ENCODE data around the gene POLR2C. TPM values are rescaled to one million over a fixed set of nuclear protein-coding genes. Genes with fewer than 3 reads are reported as not detected.

The POLR2C gene
- polyA plus RNA-seq, 4 donors, result 69.6 to 89.1 (median 82.8) TPM

DNA sequence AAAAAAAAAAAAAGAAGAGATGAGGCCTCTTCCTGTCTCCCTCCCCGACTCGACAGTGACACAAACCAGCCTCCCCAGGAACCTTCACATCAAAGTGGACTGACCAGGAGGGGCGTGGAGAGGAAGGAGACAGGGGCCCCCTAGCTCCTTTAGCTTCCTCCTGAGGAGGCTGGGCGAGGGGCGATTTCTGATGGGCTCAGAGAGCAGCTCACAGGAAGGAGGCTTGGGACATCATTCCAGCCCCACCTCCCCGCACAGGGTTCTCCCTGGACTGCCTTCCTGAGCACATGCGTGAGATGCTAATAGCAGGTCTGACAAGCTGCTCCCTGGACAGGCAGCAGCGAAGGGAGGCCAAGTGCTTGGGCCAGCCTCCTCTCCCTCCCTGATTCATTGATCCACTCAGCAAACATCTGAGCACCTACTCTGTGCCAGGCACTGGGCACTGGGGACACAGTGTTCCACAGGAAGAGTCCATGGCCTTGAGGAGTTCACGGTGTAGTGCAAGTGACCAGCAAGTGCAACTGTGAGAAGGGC is 38.2 kb downstream of the POLR2C start:
- DNase-seq (ENCODE audit: low read depth in 4 of 4, low spot score in 3 of 4), result no peak

GRCh38 chr16:57501492-57501891 is 39.0 kb downstream of the POLR2C start:
- DNase-seq (ENCODE audit: low read depth in 4 of 4, low spot score in 3 of 4), result no peak

- DNase-seq (ENCODE audit: low read depth in 4 of 4, low spot score in 3 of 4), result no peak
These were observed 39.7 kb downstream of the POLR2C start for GRCh38 chr16:57502048-57502775.

DNA sequence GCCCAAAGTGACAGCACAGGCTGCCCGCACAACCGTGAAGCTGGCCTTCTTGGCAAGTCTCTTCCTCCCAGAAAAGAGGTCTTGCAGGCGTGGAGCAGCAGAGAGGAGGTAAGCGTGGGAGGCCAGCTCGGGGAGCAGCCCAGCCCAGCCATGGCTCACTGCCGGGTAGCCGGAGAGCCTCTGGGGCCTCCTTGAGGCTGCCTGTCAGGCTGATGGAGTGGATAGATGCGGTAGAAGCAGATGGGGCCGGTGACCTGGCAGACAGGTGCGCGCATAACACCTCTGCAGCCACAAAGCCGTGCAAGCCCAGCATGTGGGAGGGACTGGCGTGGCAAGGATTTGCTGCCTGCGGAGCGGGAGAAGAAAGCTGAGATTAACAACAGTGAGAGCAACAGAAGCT is 40.9 kb downstream of the POLR2C start:
- DNase-seq (ENCODE audit: low read depth in 4 of 4, low spot score in 3 of 4), result no peak

GRCh38 chr16:57504001-57504400 is 41.5 kb downstream of the POLR2C start:
- DNase-seq (ENCODE audit: low read depth in 4 of 4, low spot score in 3 of 4), result no peak

DNA sequence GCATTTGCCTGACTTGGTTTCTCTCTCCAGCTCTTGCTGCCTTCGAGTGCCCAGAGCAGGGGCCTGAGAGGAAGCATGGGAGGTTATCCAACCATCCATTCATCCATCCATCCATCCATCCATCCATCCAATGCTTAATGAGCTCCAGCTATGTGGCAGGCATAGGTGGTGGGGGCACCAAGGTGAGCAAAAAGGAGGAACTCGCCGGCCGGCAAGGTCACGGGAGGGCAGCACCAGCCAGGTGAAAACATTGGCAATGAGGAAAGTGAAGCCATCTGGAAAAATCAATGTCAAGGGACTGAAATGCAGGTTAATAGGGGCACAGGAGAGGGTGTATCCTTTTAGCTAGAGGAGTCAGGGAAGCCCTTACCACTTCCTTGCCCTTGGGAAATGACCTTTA is 42.0 kb downstream of the POLR2C start:
- no peak for DNase-seq (ENCODE audit: low read depth in 4 of 4, low spot score in 3 of 4)

GRCh38 chr16:57505169-57505568 is 42.7 kb downstream of the POLR2C start:
- no peak for DNase-seq (ENCODE audit: low read depth in 4 of 4, low spot score in 3 of 4)

DNA sequence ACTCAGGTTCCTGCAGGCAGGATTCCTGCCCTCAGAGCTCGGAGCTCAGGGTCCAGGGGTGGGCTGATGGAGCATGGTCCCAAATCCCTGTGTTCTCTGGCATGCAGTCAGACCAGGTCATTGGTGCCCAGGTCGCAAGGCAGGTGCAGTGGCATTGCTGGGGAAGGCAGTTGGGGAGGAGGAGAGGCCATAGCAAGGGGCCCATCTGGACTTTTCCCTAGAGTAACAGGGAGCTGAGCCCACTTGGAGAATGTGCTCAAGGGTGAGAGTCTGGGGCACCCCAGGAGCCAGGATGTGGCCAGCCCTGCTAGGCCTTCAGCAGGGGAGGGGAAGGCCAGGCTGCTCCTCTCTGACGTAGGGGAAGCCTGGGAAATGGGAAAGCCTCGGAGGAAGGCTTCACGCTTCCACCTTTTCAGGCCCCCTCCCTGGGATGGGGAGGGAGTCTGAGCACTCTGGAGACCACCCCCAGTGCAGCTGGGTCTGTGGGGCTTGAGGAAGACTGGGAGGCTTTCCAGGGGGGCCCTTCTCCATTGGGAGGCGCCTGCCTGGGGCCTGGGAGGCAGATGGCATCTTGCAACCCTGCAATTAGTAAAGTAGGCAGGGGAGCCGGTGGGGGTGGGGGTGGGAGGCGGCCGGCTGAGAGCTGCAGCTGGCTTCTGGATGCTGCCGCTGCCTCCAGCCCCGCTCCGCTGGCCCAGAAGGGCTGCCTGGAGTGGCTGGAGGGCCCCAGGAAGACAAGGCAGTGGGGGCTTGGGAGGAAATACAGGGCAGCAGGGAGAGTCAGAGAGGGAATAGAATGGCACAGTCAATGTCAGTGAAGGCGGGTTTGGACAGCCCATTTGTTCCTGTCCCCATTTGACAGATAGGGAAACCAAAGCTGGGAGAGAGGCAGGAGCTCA is 44.9 kb downstream of the POLR2C start:
- DNase-seq (ENCODE audit: low read depth in 4 of 4, low spot score in 3 of 4), result no peak

GRCh38 chr16:57508035-57508425 is 45.6 kb downstream of the POLR2C start:
- DNase-seq (ENCODE audit: low read depth in 4 of 4, low spot score in 3 of 4), result no peak

DNA sequence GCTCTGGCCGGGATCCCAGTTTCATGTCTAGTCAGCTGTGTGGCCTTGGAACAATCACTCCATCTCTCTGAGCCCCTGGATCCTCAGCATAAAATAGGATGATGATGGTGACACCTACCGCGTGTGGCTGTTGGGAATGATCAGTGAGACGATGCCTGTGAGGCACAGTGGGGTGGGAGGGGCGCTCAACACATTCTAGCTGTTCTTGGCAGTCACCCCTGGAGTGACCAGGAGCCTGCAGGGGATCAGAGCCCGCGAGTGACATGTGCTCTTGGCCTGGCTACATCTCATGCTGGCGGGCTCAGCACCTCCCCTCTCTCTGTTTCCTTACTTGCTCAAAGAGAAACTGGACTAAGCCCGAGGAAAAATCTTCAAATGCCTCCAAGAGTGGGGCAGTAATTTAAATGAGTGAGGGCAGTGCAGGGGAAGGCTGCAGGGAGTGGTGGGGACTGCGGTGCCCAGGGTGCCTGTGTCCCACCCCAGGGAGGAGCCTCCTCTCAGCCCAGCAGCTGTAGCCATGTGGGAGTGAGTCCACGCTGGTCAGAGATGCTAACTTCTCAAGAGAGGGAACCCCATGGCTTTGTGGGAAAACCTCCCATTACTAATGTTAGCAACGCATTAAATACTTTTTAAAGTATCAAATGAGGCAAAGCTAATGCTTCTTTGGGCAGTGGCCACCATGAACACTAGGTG is 46.9 kb downstream of the POLR2C start:
- DNase-seq (ENCODE audit: low read depth in 4 of 4, low spot score in 3 of 4), result no peak

DNA sequence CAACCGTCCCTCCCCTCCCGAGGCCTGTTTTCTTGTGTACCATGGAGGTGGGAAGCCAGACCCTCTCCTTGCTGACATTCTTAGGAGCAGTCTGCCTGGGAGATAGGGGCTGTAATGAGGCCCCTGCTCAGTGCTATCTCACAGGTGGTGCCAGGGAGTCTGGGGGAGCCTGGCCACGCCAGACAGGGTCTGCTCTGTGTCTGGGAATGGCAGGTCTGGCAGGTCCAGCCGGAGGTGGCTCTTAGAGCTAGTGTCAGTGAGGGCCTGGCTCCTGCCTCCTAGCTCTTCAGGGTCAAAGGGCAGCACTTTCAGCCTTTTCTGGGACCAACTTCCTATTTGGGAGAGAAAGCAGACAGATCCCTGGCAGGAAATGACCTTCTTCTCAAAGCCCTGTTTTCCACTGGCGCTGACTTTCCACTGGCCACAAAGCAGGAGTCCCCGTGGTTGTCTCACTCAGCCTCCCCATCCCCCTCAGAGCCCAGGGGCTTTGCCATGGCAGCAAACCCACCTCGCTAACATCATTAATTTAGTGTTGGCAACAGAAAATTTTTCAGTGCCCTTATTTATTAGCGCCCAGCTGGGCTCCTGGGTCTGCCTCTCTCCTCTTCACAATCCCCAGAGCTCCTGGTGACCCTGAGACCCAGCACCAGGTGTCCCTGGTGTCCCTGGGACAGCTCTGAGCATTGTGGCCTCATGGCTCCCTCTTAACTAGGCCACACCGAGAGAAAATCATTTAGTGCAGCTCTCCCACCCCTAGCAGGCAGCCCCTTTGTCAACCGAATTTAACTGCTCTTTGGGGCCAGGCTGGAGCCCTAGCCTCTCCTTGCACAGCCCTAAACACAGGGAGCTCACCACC is 47.8 kb downstream of the POLR2C start:
- no peak for DNase-seq (ENCODE audit: low read depth in 4 of 4, low spot score in 3 of 4)

- no peak for DNase-seq (ENCODE audit: low read depth in 4 of 4, low spot score in 3 of 4)
These were observed 50.0 kb downstream of the POLR2C start for GRCh38 chr16:57512296-57513001.

DNA sequence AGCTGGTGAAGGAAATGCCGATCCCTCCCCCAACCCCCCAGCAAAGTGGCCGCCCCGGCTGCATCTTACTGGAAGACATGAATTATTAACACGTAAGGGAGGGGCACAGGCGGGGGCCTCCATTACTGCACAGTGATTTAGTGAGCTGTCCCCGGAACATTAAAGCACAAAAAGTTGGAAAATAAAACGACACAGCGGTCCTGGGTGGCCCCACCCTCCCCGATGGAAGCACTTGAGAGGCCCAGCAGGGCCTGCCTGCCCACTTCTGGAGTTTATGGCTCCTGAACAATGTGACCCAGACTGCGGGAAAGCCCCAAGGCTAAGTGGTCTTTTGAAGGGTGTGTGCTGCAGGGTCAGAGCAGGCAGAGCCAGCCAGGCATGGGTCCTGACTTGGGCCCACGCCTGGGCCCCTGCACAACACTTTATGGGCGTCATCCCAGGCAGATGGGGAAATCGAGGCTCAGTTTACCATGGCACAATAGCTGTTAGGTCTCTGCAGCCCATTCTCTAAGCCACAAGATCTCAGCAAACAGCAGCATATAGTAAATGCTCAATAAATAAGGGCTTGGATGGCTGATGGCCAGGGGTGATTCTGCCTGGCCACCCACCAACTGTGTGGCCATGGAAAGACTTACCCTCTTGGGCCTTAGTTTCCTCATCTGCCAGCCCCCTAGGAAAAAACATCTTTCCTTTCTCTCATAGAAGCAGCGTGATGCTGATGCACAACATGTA is 51.1 kb downstream of the POLR2C start:
- DNase-seq (ENCODE audit: low read depth in 4 of 4, low spot score in 3 of 4), result peak in 3 of 4 donors; percentile 67 to 75 (median 73)

DNA sequence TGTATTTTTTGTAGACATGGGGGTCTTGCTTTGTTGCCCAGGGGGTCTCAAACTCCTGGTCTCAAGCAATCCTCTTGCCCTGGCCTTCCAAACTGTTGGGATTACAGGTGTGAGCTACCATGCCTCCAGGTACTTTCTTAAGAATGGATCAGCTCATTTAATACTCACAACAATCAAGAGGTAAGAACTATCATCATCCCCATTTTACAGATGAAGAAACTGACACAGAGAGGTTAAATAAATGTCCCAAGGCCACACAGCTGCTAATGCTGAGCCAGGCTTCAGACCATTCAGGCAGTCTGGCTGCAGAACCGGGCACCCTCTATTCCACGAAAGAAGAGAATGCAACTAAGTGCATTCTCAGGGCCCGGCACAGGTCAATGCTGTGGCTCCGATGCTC is 51.9 kb downstream of the POLR2C start:
- no peak for DNase-seq (ENCODE audit: low read depth in 4 of 4, low spot score in 3 of 4)

DNA sequence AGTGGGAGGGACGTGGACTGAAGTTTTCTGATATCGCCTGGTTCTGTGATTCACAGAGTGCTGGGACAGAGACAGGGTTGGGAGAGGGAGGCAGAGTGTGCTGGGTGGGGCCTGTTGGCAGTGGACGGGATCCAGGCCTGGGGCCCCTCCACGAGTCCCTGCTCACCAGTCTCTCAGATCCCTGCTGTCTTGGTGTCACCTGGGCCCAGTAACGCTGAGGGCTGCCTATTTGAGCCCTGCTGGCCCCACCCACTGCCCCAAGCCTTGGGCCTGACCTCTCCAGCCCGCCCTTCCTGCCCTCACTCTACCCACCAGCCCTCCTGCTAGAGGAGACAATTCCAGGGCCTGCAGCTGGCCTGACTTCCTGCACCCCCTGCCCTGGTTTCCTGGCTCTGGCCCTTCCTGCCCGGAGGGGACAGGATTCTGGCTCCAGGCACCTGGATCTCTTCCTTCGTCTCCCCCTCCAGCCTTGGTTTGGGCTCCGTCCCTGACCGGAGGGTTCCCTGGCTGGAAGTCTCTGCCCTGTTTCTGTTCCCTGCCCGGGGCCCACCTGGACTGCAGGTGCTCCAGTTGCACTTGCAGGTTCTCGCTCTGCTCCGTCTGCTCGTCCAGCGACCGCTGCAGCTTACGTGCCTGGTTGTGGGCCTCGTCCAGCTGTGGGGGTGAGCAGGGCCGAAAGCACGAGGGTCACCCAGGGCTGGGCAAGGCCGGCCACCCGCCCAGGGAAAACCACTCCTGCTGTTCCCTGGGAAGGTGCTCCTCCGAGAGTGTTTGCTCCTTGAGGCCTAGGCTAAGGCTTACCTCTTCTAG is 52.5 kb downstream of the POLR2C start:
- DNase-seq (ENCODE audit: low read depth in 4 of 4, low spot score in 3 of 4), result no peak

DNA sequence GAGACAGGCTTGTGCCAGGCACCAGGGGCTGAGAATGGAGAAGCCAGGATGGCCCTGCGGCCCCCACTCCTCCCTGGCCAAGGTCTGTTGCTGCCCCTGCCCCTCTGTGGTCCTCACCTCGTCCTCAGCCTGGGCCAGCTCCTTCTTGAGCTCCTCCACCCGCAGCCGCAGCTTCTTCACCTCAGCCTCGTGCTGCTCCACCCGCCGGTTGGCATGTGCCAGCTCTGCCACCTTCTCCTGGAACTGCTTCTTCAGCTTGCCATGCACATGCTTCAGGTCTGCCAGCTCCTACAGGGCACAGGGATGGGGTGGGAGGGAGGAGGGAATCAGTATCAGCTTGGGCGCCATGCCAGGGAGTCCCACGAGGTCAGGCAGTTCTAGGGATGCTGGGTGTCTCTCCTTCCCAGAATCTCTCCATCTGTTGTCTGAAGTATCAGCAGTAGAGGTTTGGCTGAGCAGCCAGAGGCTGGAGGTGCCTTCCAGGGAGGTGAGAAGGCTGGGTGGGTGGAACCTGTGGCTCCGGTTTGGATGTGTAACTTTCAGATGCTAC is 53.8 kb downstream of the POLR2C start:
- no peak for DNase-seq (ENCODE audit: low read depth in 4 of 4, low spot score in 3 of 4)

DNA sequence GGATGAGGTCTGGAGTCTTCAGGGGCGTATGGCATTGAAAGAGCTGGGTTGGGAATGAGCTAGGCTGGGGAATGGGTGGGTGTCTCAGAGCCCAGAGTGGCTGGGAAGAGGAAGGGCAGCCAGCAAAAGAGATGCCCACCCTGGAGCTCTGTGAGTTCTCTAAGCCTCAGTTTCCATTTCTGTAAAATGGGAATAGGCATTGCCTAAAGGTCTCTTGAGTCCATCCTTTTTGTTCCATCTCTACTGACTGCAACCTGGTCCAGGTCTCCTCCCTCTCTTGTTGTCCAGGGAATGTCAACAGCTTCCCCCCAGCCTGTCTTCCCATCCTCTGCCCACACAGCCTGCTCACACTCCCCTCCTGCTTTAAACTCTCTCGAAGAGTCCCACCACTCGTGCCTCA is 54.3 kb downstream of the POLR2C start:
- DNase-seq (ENCODE audit: low read depth in 4 of 4, low spot score in 3 of 4), result no peak

Data from left renal pelvis (tissue), 4 donors.